Measurements from ENCODE around the gene KRT4. TPM values are rescaled to one million over a fixed set of nuclear protein-coding genes. Genes with fewer than 3 reads are reported as not detected.

KRT4 gene
- total and polyA plus RNA-seq, 12 donors = 0.06 to 6.2 (median 0.61) TPM; not detected in 8

DNA sequence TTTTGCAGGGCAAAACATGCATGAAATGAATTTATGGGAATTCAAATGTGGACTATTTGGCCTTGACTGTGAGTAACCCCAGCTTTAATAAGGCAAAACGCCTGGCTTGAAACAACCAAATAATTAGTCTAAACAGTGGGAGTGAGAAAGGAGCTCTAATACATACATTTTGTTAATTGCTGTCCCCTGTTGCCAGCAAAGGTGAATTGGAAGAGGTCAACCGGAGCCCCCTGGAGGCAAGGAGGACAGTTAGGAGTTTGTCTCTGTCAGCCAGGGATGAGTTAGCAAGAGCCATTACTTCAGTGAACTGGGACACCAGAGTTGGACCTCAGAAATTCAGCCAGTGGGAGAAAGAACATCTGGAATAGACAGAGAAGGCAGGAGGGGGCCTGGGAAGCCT lies 54.2 kb downstream of the KRT4 start:
- no peaks in the 10 kb centered on the region for H3K36me3 ChIP-seq (replicated peaks in 1 of 2)
- TF ChIP-seq POLR2A (IDR thresholded peaks at IDR 0.05) = no peak
- TF ChIP-seq, protein P1, sequence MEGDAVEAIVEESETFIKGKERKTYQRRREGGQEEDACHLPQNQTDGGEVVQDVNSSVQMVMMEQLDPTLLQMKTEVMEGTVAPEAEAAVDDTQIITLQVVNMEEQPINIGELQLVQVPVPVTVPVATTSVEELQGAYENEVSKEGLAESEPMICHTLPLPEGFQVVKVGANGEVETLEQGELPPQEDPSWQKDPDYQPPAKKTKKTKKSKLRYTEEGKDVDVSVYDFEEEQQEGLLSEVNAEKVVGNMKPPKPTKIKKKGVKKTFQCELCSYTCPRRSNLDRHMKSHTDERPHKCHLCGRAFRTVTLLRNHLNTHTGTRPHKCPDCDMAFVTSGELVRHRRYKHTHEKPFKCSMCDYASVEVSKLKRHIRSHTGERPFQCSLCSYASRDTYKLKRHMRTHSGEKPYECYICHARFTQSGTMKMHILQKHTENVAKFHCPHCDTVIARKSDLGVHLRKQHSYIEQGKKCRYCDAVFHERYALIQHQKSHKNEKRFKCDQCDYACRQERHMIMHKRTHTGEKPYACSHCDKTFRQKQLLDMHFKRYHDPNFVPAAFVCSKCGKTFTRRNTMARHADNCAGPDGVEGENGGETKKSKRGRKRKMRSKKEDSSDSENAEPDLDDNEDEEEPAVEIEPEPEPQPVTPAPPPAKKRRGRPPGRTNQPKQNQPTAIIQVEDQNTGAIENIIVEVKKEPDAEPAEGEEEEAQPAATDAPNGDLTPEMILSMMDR (IDR thresholded peaks at IDR 0.05) = no peak
- no peaks in the 10 kb centered on the region for H3K4me1 ChIP-seq (replicated peaks in 1 of 2)
- 35 to 51% (median 45%) methylated on average over 2 of the region's 2 CpGs for WGBS, 4 donors
- no peaks in the 10 kb centered on the region for H3K27me3 ChIP-seq
- intact Hi-C loops (cut with DNase I) = no loop called here
- no peaks in the 10 kb centered on the region for H3K9me3 ChIP-seq (replicated peaks in 1 of 3)
- H3K27ac ChIP-seq = no peak overlapping the region
- no peak overlapping the region for H3K4me3 ChIP-seq
- no peak for DNase-seq

DNA sequence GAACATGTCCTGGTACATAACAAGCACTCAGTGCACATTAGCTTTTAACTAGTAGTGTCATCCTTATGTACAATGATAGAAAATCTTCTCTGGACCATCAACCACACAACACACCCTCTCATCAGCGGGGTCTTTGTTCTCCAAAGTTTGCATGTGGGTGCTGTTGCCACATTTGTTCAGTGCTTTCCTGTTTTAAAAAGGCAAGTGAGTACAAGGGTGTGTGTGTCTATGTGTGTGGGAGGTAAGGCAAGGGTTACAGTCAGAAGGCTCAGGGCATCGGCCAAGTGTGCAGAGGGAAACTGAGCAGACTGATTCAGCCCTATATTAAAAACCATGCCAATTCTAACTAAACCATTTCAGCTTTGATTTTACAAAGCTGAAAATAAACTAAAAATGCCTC lies 54.7 kb downstream of the KRT4 start:
- Histone ChIP-seq H3K27me3 (no peaks in the 10 kb centered on the region), H3K9me3 (replicated peaks in 1 of 3) (no peaks in the 10 kb centered on the region), H3K4me1 (replicated peaks in 1 of 2) (no peaks in the 10 kb centered on the region), H3K27ac (no peak overlapping the region), H3K4me3 (no peak overlapping the region), H3K36me3 (replicated peaks in 1 of 2) (no peaks in the 10 kb centered on the region)
- no peak for DNase-seq
- TF ChIP-seq, protein P1 (IDR thresholded peaks at IDR 0.05) = no peak
- no peak for TF ChIP-seq POLR2A (IDR thresholded peaks at IDR 0.05)
- WGBS, 4 donors = 44 to 61% (median 51%) methylated on average over 2 of the region's 2 CpGs
- intact Hi-C loops (cut with DNase I) = no loop called here

DNA sequence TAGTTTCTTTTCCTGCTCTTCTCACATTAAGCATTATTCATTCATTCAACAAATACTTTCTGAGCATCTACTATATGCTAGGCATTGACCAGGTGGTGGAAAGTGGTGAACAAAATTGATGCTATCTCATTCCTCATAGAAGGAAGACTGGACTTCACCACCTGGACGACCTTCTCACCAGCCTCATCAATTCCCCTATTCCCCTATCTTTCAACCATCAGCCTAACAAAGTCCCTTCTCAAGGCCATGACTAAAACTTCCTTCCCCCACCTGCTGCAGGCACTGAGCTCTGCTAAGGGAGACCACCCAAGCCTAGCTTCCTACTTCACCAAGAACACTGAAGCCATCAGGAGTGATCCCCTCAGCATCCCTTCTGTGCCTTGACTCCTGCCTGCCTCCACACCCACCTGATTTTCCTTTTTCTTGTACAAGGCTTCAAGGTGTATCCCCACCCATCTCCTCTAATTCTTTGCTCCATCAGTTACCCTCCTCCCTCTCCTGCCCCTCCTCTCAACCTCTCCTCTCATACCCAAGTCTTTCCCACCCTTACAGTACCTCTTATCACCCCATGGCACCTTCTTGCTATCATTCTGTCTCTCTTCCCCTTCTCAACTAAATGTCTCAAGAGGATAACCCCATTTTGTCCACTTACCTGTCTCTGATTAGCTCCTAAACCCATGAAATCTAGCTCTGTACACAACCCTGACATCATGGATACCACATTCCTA lies 56.3 kb downstream of the KRT4 start:
- Histone ChIP-seq H3K36me3 (replicated peaks in 1 of 2) (no peaks in the 10 kb centered on the region), H3K4me1 (replicated peaks in 1 of 2) (no peaks in the 10 kb centered on the region)
- 32 to 68% (median 42%) methylated on average over 1 of the region's 1 CpG for WGBS, 4 donors

More for the DNA sequence above, 56.3 kb downstream of the KRT4 start:
- DNase-seq = no peak
- no peak for TF ChIP-seq POLR2A (IDR thresholded peaks at IDR 0.05)
- TF ChIP-seq, protein P1 (IDR thresholded peaks at IDR 0.05) = no peak
- Histone ChIP-seq H3K27me3 (no peaks in the 10 kb centered on the region), H3K9me3 (replicated peaks in 1 of 3) (no peaks in the 10 kb centered on the region), H3K27ac (no peak overlapping the region), H3K4me3 (no peak overlapping the region)
- intact Hi-C loops (cut with DNase I) = no loop called here

Small RNA genes within 50 kb of the gene (small RNA-seq; reads per million reads assigned to genes)
- gene AC107016.2 = 0 to 0.08 reads per million in 2 donors

Other genes with a start within 250 kb of the KRT4 start
- not detected for gene KRT74, start 240.3 kb downstream of the KRT4 start, total RNA-seq
- not detected for gene KRT74, start 240.3 kb downstream of the KRT4 start, polyA plus RNA-seq
- gene KRT72, start 212.7 kb downstream of the KRT4 start, total RNA-seq = under 1 TPM in 1 of 9 donors, not detected in 8; 0.14 TPM
- gene KRT72, start 212.7 kb downstream of the KRT4 start, polyA plus RNA-seq = 1 to 10 TPM in 1 of 3 donors, not detected in 2; 2.7 TPM
- gene KRT73, start 195.6 kb downstream of the KRT4 start, total RNA-seq = under 1 TPM in 1 of 9 donors, not detected in 8; 0.18 TPM
- gene KRT73, start 195.6 kb downstream of the KRT4 start, polyA plus RNA-seq = under 1 TPM in 1 of 3 donors, not detected in 2; 0.64 TPM
- not detected for gene KRT2, start 161.9 kb downstream of the KRT4 start, total RNA-seq
- gene KRT2, start 161.9 kb downstream of the KRT4 start, polyA plus RNA-seq = under 1 TPM in 1 of 3 donors, not detected in 2; 0.16 TPM
- gene KRT1, start 133.7 kb downstream of the KRT4 start, total RNA-seq = under 1 TPM in 2 of 9 donors, not detected in 7; 0.08 to 0.67 TPM
- gene KRT1, start 133.7 kb downstream of the KRT4 start, polyA plus RNA-seq = not detected
- gene KRT77, start 110.6 kb downstream of the KRT4 start, total RNA-seq = not detected
- not detected for gene KRT77, start 110.6 kb downstream of the KRT4 start, polyA plus RNA-seq
- gene KRT76, start 36.8 kb downstream of the KRT4 start, total RNA-seq = not detected
- gene KRT76, start 36.8 kb downstream of the KRT4 start, polyA plus RNA-seq = not detected
- not detected for gene KRT3, start 18.0 kb downstream of the KRT4 start, total RNA-seq
- gene KRT3, start 18.0 kb downstream of the KRT4 start, polyA plus RNA-seq = not detected
- not detected for gene KRT79, start 20.2 kb upstream of the KRT4 start, total RNA-seq
- gene KRT79, start 20.2 kb upstream of the KRT4 start, polyA plus RNA-seq = under 1 TPM in 1 of 3 donors, not detected in 2; 0.24 TPM
- not detected for gene KRT78, start 34.9 kb upstream of the KRT4 start, total RNA-seq
- under 1 TPM in 1 of 3 donors, not detected in 2; 0.34 TPM for gene KRT78, start 34.9 kb upstream of the KRT4 start, polyA plus RNA-seq
- 100 to 1,000 TPM in 1 of 9 donors, 10 to 100 TPM in 8; 13.3 to 198 (median 70.3) TPM for gene KRT8, start 91.0 kb upstream of the KRT4 start, total RNA-seq
- gene KRT8, start 91.0 kb upstream of the KRT4 start, polyA plus RNA-seq = 100 to 1,000 TPM in 2 of 3 donors, 10 to 100 TPM in 1; 49.0 to 102 (median 102) TPM
- 100 to 1,000 TPM in 1 of 9 donors, 10 to 100 TPM in 8; 16.0 to 136 (median 36.3) TPM for gene KRT18, start 135.0 kb upstream of the KRT4 start, total RNA-seq
- 100 to 1,000 TPM in 1 of 3 donors, 10 to 100 TPM in 2; 26.2 to 121 (median 43.9) TPM for gene KRT18, start 135.0 kb upstream of the KRT4 start, polyA plus RNA-seq
- gene EIF4B, start 192.3 kb upstream of the KRT4 start, total RNA-seq = 100 to 1,000 TPM; 324 to 800 (median 571) TPM
- 100 to 1,000 TPM in 2 of 3 donors, 10 to 100 TPM in 1; 77.1 to 282 (median 138) TPM for gene EIF4B, start 192.3 kb upstream of the KRT4 start, polyA plus RNA-seq
- 100 to 1,000 TPM in 7 of 9 donors, 10 to 100 TPM in 2; 21.8 to 268 (median 171) TPM for gene TNS2, start 235.9 kb upstream of the KRT4 start, total RNA-seq
- 1,000 to 10,000 TPM in 1 of 3 donors, 100 to 1,000 TPM in 1, 10 to 100 TPM in 1; 36.8 to 1,019 (median 396) TPM for gene TNS2, start 235.9 kb upstream of the KRT4 start, polyA plus RNA-seq

Measured in adrenal gland (tissue), 12 donors.